HG02943 (cell line): ENCODE results near the gene ABITRAM.
"Not testable (repeated sequence)": the region's sequence is repeated elsewhere in the genome, so short reads cannot be mapped to it uniquely, and the experiment has no call there.

ENCODE experiments used
- ATAC-seq: cut with Tn5 transposase; IDR thresholded peaks from one replicate; pipeline ENCODE4 v1.9.1; 2021; ENCODE audit warnings: mild to moderate bottlenecking, low read depth, moderate library complexity; ENCODE audit not compliant: unreplicated experiment

ABITRAM gene, protein sequence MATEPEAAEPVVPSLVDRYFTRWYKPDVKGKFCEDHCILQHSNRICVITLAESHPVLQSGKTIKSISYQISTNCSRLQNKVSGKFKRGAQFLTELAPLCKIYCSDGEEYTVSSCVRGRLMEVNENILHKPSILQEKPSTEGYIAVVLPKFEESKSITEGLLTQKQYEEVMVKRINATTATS

DNA sequence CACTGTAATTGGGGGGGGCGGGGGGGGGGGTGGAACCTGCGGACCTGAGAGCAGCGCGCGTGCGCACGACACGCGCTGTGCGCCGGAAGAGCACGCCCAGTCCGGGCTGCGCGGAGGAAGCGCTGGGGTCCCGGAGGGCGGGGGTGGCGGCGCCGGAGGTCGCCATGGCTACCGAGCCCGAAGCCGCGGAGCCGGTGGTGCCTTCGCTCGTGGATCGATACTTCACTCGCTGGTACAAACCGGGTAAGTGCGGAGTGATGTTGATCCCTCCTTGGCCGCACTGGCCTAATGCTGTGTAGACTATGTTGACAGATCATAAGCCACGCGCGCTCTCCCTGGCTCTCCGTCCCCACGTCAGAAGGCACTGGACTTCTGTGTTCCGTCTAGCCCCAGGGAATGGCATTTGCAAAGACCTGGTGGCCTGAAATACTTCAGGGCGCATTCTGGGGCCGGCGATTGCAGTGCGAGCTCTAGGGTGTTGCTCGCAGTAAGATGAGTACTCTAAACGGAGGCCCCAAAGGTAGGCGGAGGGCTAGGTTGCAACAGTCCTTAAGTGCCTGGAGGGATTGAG lies at the start of gene ABITRAM:
ABITRAM (plus strand) TSS at position 78 of the 571 bp plus-strand sequence; CDS start at position 165, 87 bp downstream.
- peak; percentile 70 for ATAC-seq

DNA sequence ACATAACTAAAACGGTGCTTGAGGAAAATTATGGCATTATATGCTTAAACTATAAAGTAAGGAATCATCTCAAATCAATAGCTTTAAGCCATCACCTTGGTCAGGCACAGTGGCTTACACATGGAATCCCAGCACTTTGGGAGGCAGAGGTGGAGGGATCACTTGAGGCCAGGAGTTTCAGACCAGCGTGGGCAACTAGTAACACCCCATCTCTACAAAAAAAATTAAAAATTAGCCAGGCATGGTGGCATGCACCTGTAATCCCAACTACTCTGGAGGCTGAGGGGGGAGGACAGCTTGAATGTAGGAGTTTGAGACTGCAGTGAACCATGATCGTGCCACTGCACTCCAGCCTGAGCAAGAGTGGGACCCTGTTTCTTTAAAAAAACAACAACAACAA lies 49.5 kb upstream of the ABITRAM start:
- no peak for ATAC-seq

DNA sequence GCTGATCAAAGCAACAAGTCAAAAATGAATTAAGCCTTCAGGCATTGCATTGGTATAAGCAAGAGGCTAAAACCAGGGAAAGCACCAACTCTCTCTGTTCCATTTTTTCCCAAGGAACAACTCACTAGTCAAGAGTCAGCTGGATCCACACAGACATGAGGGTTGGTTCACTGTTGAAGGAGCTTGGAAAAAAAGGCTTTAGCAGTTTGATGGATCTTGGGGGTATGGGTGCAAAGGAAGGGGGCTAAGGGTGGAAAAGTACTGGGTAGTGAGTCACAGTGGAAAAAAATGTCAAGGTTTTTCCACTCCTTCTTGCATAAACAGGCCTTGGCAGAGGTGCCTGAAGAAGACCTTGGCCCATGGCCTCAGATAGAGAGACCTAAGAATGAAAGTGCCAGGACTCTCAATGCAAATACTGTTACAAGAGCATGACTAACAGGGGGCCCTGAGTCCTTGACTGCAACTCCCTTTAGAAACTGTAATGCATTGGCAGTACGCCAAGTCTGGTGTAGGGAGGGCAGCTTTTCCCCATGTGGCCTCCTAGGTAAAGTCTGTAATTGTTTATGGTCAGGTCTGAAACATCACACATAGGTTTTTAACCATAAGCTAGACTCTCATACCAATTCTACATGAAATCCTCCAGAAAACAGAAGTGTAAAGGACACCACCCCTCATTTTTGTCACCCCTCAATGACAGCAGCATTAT lies 48.4 kb upstream of the ABITRAM start:
- ATAC-seq: peak; percentile 98

DNA sequence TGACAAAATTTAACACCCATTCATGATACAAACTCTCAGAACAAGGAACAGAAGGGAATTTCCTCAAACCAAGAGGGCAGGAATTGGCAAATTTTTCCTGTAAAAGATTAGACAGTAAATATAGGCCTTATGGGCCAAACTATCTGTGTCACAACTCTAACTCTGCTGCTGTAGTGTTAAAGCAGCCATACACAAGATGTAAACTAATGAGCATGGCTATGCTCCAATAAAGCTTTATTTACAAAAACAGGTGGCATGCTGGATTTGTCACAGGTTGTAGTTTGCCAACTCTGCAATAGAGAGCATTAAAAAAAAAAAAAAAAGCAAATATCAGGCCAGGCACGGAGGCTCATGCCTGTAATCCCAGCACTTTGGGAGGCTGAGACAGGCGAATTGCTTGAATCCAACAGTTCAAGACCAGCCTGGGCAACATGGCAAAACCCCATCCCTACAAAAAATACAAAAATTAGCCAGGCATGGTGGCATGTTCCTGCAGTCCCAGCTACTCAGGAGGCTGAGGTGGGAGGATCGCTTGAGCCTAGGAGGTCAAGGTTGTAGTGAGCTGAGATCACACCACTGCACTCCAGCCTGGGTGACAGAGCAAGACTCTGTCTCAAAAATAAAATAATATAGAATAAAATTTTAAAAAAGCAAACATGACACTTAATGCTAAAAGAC lies 47.5 kb upstream of the ABITRAM start:
- not testable (repeated sequence) for ATAC-seq

DNA sequence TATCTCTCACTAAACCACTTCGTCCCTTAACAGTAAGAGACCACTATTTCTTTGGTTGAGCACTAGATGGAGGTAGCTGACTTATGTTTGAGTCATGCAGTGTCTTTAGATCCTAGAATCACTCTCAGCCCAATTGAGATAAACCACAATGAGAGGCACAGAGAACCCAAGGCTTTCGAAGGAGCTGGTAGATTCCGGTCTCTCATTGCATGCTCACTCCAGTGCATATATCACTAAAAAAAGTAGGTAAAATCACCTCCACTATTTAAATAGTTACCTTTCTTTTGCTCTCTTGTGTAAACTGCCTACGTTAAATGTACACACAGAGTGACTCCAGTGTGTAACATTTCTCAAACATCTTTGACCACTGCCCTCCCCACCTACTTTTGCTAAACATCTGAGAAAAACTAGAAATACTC lies 44.5 kb upstream of the ABITRAM start:
- no peak for ATAC-seq

DNA sequence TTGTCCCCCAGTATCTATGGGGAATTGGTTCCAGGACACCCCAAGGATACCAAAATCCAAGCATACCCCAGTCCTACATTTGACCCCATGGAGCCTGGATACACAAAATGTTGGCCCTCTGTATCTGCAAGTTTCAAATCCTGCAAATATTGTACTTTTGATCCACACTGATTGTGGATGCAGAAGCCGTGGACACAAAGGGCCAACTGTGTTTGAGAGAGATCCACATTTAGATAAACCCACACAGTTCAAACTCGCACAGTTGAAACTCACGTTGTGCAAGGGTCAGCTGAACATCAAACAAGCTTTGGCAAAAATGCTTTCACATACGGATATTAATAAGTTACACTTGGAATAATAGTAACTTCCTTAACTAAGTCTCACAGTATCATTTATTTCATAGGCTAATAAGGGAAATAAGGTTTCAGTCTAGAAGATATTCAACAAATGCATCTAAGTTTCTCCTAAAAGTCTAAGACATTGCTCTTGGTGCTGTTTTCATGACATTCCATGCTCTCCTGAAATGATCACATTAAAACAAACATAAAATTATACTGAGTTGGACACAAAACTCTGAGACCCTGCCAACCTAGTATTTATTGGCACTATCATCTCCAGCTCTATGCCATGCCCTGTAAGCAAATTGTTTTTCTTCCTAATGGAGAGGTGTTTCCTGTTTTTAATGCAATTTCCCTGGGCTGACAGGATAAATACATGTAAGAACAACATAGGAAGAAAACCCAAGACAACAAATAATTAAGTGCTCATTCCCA lies 39.8 kb upstream of the ABITRAM start:
- ATAC-seq: no peak

DNA sequence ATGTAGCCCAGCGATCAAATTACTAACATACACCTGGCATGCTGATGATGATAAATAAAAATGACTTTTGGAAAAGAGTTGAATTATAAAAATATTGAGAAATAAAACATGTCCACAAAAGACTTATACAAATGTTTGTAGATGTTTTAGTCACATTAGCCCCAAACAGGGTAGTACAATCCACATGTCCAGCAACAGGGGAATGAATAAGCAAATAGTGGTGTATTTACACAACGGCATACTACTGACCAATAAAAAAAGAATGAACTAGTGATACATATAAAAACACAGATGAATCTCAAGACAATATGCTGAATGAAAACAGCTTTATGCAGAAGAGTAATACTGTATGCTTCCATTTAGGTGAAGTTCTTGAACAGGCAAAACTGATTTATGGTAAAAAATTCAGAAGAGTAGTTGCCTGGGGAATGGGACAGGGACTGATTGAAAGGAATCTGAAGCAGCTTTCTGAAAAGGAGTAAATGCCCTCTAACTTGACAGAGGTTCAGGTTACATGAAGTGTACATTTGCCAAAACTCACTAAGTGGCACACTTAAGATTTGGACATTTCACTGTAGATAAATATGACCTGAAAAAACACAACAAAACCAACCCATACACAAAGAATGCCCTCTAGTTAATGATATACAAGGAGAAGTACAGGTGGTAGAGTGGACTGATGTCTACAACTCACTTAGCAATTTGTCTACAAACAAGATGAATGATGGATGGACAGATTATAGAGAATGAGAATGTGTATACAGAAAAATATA lies 36.7 kb upstream of the ABITRAM start:
- ATAC-seq: no peak

DNA sequence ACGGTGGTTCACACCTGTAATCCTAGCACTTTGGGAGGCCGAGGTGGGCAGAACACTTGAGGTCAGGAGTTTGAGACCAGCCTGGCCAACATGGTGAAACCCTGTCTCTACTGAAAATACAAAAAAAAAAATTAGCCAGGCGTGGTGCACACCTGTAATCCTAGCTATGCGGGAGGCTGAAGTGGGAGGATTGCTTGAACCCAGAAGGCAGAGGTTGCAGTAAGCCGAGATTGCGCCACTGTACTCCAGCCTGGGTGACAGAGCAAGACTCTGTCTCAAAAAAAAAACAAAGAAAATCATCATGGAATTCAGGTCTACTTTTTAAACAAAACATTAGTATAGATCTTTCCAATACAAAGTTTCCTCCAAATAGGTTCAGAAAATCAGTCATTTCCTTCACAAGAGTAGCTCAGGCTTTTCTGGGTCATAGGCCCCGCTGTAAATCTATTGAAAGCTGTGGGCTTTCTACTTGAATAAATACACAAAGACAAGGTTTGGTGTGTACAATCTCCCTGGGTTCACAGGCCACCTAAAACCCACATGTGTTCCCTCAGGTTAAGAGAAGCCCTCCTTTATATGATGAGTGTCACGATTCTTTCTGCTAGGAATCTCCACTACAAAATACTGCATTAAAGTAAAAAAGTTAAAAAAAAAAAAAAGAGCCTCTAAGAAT lies 35.0 kb upstream of the ABITRAM start:
- not testable (repeated sequence) for ATAC-seq

DNA sequence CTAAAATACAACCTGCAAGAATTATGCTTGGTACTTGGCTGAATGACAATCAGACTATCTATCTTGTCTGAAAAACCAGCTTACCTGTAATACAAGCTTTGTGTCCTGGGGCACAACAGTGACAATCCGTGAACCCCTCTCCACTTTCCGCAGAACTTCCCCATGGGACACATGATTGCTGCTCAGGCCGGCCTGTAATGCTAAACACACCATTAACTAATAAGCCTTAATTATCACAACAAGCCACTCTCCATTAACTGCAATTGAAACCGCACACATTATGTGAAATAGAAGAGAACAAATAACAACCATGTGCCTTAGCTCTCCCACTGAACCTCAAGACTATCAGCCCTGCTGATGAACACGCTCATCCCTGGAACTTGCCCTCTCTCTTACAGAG lies 34.0 kb upstream of the ABITRAM start:
- no peak for ATAC-seq

DNA sequence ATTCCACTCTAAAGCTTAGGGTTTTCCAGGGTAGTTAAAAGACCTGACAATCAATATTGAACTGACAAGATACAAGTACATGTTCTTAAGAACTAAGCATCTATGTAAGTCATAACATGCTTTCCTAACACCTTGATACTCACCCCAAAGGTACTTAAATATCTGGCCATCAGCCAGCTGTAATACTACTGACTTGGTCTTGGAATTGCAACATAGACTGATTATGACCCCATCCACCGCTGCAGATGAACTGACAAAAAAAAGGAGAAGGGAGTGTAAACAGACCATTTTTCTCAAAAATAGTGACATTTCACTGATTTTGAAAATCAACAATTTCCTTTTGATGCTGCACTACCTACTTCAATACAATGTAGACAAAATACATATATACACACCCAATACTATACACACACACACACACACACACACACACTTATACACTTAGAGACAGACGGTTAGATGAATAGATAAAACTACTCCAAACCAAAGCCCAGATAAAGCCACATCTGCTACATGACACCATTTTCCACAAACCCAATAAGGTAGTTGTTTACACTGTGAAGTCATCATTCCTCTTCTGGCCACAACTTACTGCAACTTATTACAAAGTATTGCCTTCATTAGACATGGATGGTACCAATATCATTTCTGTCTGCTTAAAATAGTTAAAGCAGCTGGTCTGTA lies 30.6 kb upstream of the ABITRAM start:
- no peak for ATAC-seq

DNA sequence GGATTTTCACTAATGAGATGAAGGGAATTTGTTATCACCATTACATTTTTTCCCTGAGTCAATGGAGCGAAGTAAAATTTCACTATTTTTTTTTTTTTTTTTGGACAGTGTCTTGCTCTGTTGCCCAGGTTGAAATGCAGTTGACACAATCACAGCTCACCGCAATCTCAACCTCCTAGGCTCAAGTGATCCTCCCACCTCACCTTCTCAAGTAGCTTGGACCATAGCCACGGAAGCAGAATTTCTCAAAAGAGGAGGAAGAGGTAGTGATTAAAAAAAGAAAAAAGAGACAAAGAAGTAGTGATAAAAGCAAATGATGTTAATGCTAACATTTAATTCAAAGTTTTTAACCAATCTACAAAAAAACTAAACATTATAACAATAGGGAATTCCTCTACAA lies 30.0 kb upstream of the ABITRAM start:
- ATAC-seq: no peak

DNA sequence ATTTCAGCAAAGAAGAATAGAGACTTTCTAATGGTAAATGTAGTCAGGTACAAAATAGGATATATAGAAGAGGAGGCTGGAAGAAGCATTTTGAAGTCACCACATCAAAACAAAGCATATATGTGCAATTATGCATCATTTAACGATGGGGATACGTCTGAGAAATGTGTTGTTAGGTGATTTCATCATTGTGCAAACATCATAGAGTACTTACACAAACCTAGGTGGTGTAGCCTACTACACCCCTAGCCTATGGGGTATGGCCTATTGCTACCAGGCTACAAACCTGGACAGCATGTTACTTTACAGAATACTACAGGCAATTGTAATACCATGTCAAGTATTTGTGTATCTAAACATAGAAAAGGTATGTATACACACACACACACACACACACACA lies 28.7 kb upstream of the ABITRAM start:
- ATAC-seq: no peak

DNA sequence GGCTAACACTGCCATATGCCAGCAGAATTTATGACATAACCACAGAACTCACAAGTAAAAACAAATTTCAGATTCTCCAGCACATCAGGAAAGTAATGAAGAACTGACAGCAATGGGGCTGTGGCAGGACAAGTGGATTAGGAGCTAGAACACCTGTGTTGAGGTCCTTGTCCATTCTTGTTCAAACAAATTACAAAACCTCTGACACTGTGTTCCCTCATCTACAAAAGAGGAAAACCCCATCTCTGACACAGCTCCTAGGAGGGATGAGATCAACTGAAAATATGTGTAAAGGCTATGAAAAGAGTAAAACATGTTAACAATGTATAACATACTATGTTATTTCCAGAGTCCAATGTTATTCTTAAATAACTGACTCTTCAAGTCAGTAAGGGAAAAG lies 23.8 kb upstream of the ABITRAM start:
- no peak for ATAC-seq

DNA sequence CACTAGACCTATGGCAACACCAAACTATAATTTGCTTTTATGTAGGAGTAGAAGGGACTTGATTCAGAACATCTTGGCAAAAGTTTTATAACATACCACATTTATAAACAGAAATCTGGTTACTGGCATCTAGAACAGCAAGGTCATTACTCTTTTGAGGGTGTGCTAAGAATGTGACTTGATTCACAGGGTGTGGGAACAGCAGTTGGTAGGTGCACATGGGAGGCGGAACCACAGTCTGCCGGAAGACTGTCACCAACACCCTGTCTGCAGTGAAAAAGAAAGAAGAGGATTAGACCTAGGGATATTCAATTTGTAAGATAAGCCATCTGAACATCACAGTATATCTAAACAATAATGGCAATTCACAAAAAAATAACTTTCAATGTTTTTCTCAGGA lies 23.3 kb upstream of the ABITRAM start:
- ATAC-seq: no peak

DNA sequence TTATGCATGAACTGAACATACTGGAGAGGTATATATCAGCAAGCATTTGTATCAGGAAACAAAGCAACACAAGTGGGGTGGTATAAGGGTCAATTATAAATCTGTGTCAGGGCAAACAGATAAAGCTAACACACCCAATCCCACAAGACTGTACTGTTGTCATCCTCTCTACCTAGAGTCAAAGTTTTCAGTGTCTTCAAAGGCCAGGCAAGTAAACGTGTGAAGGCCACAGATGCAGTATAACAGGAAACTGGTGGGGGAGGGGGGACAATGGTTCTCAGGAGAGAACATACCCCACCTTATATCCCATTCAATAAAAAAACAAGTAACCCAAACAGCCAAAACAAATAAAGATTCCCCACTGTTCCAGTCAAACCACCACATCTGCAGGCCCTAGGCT lies 22.4 kb upstream of the ABITRAM start:
- no peak for ATAC-seq

DNA sequence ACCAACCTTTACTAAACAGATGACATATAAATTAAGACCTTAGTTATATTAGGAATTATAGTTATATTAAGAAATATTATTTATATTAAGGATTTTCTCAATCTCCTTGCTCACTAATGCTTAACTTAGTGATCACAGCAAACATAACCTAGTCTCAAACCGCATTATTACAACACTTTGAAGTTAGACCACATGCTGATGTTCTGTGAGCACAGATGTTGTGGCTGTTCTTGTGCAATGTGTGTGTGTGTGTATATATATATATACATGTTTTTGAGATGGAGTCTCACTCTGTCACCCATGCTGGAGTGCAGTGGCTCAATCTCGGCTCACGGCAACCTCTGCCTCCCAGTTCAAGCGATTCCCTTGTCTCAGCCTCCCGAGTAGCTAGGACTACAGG lies 20.8 kb upstream of the ABITRAM start:
- ATAC-seq: no peak

DNA sequence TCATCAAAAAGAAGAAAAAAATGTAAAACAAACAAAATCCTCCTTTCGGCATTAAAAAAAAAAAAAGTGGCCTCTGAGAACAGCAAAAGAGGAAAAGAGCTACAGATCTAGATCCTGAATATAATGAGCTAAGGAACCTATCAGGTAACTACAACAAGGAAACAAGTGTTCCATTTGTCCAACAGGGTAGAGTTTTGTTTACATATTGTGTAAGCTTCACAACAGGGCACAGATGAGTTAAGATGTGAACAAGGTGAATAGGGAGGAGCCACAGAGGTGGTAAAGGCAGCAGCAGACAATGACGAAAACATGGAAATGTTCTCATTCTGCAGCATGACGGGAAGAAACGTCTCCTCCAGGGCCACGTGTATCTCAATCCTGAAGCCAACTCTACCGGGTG lies 14.7 kb upstream of the ABITRAM start:
- ATAC-seq: no peak

DNA sequence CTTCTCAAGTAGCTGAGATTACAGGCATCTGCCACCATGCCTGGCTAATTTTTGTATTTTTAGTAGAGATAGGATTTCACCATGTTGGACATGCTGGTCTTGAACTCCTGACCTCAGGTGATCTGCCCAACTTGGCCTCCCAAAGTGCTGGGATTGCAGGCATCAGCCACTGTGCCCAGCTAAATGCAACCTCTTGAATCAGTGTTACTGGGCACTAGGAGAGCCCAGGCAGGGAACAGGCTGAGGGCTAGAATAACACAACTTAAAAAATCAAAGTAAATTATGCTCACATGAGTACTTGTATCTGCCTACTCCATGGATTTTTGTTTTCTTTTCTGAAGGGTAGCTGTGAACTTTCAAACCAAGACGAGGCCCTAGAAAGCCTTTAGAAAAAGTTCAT lies 13.8 kb upstream of the ABITRAM start:
- ATAC-seq: not testable (repeated sequence)

DNA sequence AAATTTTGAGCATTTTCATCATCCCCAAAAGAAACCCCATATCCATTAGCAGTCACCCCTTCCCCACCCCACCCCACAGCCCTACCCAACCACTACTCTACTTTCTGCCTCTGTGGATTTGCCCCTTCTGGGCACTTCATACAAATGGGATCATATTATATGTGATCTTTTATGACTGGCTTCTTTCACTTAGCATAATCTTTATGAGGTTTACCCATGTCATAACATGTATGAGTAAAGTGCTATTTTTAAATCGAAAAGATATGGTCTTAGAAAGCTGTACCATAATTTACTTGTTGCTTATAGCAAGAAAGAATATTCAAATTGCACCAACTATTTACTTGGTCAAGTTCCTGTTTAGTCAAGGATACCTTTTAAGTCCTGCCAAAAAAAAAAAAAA lies 13.0 kb upstream of the ABITRAM start:
- no peak for ATAC-seq
